Parietal lobe (tissue), 1 donor: ENCODE results near the gene MYCBP2. TPM values are rescaled to one million over a fixed set of nuclear protein-coding genes. Genes with fewer than 3 reads are reported as not detected.

Source experiments
- total RNA-seq: library from RNA; depleted of rRNA; stranded (reverse); fragments of >200 nt; gene quantifications from one replicate; pipeline ENCODE4 v1.2.3, GENCODE V29; 2014

Gene MYCBP2
- total RNA-seq, result 513 TPM

GRCh38 chr13:77326905-77327604 lies at the start of gene MYCBP2:
TSS of gene MYCBP2 (minus strand) at chr13:77327094. CDS start at chr13:77326775, 319 bp downstream.

DNA sequence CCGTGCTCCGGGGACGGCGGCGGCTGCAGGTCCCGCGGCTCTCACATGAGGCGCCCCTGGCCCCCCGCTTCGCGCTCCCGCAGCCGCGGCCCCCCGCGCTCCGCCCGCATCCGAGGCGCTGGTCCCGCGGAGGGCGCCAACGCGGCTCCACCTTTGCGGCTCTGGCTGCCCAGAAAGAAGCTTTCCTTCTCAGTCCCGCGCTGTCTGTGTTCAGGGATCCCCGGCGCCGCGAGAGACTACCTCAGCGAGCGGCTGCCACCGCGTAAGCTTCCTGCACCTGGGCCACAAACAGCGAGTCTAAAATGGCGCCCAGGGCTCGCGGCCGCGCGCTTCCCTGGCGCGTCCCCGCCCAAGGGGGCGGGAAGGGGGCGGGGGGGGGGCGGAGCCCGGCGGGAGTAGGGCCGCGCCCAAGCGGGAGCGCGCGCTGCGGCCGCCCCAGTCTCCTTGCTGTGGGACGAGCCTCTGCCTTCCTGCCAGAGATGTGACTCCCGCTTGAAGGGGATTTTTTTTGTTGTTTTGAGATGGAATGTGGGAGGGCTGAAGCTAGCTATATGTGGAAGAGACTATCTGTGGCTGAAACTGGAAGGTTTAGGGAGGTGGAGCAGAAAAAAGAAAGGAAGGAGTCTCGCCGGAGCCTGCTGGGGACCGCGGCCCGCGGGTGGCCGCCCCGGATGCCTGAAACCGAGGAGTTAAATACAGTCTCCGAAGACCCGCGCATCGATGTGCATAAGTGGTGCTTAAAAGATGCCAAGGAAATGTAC lies 299.9 kb downstream of the MYCBP2 start, which contains the start of gene FBXL3:
Gene FBXL3 (minus strand): TSS at position 299 of the 761 bp plus-strand sequence. CDS start 5,299 bp downstream, outside the sequence.

Other genes starting within 250 kb of the MYCBP2 start
- gene SCEL, start 208.6 kb upstream of the MYCBP2 start, total RNA-seq, result not detected